Measurements from ENCODE around the gene BRSK2.

Gene BRSK2

DNA sequence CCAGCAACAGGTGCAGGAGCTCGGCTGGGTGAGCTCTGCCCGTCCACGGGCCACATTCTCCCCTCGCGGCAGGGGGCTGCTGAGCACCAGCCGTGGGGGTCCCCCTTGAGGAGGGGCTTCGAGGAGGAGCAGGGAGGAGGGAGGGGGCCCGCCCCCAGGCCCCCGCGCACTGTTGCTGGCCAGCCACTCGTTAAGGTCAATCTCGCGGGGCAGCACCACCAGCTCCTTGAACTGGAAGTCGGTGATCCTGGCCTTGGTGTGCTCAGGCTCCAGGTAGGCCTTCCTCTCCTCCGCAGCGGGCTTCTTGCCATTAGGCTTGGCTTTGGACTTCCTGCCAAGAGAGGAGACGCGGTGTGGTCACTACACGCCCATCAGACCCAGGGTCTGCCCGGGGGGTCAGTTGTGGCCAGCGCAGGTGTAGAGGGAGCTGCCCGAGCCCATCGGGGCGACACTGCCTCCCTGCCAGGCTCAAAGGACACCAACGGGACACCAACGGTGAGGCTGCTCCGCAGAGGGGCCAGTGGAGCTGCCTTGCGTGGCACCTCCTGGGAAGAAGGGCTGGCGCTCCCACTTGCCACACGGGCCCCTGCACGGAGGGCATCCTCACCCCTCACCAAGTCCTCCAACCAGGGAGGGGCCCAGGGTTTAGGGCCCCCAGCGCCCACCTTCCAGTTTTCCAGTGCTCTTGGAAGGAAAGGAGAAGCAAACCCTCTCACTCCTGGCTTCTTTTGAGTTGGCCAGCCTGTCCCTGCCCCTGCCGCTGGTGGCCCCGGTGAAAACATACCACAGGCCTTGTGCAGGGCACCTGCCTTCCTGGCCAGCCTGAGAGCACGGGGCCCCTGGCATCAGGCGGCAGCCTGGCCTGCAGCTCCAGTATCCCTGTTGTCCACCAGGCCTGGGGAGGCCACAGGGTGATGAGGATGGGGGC, 91.1 kb downstream of the BRSK2 start:
- no peak overlapping the region for H3K4me3 ChIP-seq (ENCODE audit: low read length)
- DNase-seq (ENCODE audit: low read depth) = no peak
- TF ChIP-seq, protein P1, sequence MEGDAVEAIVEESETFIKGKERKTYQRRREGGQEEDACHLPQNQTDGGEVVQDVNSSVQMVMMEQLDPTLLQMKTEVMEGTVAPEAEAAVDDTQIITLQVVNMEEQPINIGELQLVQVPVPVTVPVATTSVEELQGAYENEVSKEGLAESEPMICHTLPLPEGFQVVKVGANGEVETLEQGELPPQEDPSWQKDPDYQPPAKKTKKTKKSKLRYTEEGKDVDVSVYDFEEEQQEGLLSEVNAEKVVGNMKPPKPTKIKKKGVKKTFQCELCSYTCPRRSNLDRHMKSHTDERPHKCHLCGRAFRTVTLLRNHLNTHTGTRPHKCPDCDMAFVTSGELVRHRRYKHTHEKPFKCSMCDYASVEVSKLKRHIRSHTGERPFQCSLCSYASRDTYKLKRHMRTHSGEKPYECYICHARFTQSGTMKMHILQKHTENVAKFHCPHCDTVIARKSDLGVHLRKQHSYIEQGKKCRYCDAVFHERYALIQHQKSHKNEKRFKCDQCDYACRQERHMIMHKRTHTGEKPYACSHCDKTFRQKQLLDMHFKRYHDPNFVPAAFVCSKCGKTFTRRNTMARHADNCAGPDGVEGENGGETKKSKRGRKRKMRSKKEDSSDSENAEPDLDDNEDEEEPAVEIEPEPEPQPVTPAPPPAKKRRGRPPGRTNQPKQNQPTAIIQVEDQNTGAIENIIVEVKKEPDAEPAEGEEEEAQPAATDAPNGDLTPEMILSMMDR (IDR thresholded peaks at IDR 0.05; ENCODE audit: insufficient read depth, low read depth, low read length, missing control alignments) = no peak

DNA sequence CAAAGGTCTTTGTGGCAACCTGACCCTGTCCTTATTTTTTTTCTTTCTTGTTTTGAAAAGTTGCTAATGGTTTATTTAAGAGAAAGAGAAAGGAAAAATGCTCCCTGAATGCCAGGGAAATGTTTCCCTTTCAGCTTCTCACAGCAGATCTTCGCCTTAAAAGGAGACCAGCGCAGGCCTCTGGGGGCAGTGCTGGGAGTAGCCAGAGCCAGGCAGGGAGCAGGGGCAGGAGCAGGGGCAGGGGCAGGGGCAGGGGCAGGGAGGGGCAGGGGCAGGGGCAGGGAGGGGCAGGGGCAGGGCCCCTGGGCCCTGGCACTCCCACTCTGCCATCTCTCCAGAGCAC, 91.7 kb downstream of the BRSK2 start:
- no peak for DNase-seq (ENCODE audit: low read depth)
- H3K4me3 ChIP-seq (ENCODE audit: low read length) = no peak overlapping the region
- TF ChIP-seq, protein P1 (IDR thresholded peaks at IDR 0.05; ENCODE audit: insufficient read depth, low read depth, low read length, missing control alignments) = no peak

DNA sequence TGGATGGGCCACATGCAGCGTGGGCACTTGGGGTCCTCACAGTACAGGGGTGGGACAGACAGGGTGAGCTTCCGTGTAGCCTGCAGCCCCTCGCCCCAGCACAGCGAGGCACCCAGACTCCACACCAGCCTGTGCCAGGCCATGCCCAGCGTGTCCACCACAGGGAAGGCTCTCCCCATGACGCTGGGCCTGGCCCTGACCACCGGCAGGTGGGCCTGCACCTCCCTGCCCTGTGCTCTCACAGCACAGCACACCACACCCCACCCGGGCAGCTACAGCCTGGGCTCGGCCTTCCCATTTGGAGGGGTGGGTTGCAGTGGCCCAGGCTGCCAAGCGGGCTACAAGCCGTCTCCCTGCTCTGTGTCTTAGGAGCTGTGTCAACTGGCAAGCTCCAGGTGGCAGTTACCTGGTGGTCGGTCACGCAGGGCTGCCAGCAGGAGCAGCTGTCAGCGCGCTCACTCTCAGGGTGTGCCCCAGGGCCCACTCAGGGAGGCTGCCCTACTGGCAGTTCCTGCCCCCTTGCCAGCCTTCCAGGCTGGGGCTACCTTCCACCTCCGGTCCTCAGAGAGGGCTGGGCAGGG, 92.2 kb downstream of the BRSK2 start:
- TF ChIP-seq, protein P1 (IDR thresholded peaks at IDR 0.05; ENCODE audit: insufficient read depth, low read depth, low read length, missing control alignments) = no peak
- no peak for DNase-seq (ENCODE audit: low read depth)
- H3K4me3 ChIP-seq (ENCODE audit: low read length) = no peak overlapping the region

DNA sequence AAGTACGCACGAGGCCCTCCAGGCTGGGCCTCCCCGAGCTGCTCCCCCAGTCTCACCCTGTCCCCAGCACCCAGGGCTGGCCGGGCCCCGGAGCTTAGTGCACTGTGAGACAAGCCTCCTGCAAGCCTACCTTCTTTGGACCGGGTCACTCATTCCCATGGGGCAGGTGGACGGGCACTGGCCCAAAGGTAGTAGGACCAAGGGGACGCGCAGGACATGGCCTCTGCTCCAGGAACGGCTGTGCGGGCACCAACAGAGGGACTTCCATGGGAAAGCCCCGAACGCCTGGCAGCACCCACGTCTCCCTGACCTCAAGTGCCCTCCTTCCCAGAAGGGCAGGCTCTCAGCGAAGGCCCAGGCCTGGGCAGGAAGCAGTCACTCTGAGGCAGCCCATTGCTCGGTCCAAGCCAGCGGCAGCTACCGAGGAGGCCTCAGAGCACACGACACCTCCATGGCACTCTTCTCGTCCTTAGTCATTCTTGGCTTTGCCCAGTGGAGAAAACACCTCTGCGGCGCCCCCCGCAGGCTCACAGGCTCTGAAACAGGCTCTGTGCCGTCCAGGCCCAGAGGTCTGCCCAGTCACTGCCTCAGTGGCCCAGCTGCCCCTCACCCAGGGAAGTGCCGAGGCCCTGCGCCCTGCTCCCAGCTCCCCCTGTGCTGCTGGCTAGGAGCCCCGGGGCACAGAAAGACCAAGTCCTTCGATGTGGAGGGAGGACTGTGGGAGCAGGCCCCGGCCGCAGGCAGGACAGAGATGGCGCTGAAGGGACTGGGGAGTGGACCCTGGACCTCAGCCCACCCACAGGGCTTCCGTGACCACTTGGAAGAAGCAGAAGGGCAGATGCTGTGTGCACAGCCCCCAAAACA, 93.1 kb downstream of the BRSK2 start:
- TF ChIP-seq, protein P1 (IDR thresholded peaks at IDR 0.05; ENCODE audit: insufficient read depth, low read depth, low read length, missing control alignments) = no peak
- no peak overlapping the region for H3K4me3 ChIP-seq (ENCODE audit: low read length)
- no peak for DNase-seq (ENCODE audit: low read depth)

- no peak overlapping the region for H3K4me3 ChIP-seq (ENCODE audit: low read length)
- TF ChIP-seq, protein P1 (IDR thresholded peaks at IDR 0.05; ENCODE audit: insufficient read depth, low read depth, low read length, missing control alignments) = no peak
- no peak for DNase-seq (ENCODE audit: low read depth)
These were observed 93.8 kb downstream of the BRSK2 start for GRCh38 chr11:1483445-1483961.

GRCh38 chr11:1484061-1484671, 94.4 kb downstream of the BRSK2 start:
- TF ChIP-seq, protein P1 (IDR thresholded peaks at IDR 0.05; ENCODE audit: insufficient read depth, low read depth, low read length, missing control alignments) = no peak
- H3K4me3 ChIP-seq (ENCODE audit: low read length) = no peak overlapping the region
- DNase-seq (ENCODE audit: low read depth) = no peak

All from epithelial cell of esophagus (primary cell).